ENCODE results near the gene CALCOCO2.

DNA sequence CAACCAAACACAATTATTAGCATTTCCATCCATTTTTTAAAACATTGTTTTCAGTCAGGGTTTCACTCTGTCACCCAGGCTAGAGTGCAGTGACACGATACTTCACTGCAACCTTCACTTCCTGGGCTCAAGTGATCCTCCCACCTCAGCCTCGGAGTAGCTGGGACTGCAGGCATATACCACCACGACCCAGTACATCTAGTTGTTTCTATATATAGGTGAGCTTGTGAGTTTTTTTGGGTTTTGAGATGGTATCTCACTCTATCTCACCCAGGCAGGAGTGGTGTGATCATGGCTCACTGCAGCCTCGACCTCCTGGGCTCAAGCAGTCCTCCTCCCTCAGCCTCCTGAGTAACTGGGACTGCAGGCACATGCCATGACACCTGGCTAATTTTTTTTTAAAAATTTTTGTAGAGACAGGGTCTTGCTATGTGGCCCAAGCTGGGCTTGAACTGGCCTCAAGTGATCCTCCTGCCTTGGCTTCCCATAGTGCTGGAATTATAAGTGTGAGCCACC, 40.3 kb downstream of the CALCOCO2 start:
- TF ChIP-seq, protein P1, sequence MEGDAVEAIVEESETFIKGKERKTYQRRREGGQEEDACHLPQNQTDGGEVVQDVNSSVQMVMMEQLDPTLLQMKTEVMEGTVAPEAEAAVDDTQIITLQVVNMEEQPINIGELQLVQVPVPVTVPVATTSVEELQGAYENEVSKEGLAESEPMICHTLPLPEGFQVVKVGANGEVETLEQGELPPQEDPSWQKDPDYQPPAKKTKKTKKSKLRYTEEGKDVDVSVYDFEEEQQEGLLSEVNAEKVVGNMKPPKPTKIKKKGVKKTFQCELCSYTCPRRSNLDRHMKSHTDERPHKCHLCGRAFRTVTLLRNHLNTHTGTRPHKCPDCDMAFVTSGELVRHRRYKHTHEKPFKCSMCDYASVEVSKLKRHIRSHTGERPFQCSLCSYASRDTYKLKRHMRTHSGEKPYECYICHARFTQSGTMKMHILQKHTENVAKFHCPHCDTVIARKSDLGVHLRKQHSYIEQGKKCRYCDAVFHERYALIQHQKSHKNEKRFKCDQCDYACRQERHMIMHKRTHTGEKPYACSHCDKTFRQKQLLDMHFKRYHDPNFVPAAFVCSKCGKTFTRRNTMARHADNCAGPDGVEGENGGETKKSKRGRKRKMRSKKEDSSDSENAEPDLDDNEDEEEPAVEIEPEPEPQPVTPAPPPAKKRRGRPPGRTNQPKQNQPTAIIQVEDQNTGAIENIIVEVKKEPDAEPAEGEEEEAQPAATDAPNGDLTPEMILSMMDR (IDR thresholded peaks at IDR 0.05) = no peak
- TF ChIP-seq POLR2A (IDR thresholded peaks at IDR 0.05) = no peak
